Stomach (tissue), 9 donors: ENCODE measurements around the gene ILF2. TPM values are rescaled to one million over a fixed set of nuclear protein-coding genes. Genes with fewer than 3 reads are reported as not detected.

ENCODE experiments used
- DNase-seq, 2 donors: peaks; one replicate each; pipeline versions ENCODE4 v3.0.0 to v3.0.0-alpha.2; 2013 to 2019
- H3K27ac ChIP-seq, 5 donors: fragments of 200-600 bp in 4 of 5; sonication (generic) in 4 of 5; one replicate each; pipeline ENCODE4 v1.5.1; 2013 to 2019; ENCODE audit warnings: mild to moderate bottlenecking in 1 of 5, moderate library complexity in 1 of 5
- H3K27me3 ChIP-seq, 3 donors: fragments of 200-600 bp; sonication (generic); one replicate each; pipeline ENCODE4 v1.5.1; 2017 to 2019; ENCODE audit warnings: mixed run types in 1 of 3
- H3K36me3 ChIP-seq, 4 donors: fragments of 200-600 bp; sonication (generic); 1 replicate in 3 of 4; 2 replicates in 1 of 4; pipeline ENCODE4 v1.5.1; 2016 to 2019
- H3K4me1 ChIP-seq, 4 donors: fragments of 200-600 bp; sonication (generic); one replicate each; pipeline ENCODE4 v1.5.1; 2016 to 2019
- H3K4me3 ChIP-seq, 4 donors: fragments of 200-600 bp; sonication (generic) in 3 of 4; one replicate each; pipeline ENCODE4 v1.5.1; 2016 to 2019; ENCODE audit warnings: mild to moderate bottlenecking in 1 of 4
- H3K9me3 ChIP-seq, 4 donors: fragments of 200-600 bp; sonication (generic); one replicate each; pipeline ENCODE4 v1.5.1; 2016 to 2019
- CTCF ChIP-seq, 7 experiments: fragments of 450-650 bp in 4 of 7; fragments of 200-600 bp in 3 of 7; sonication (generic) in 3 of 7; IDR thresholded peaks; one replicate each; pipeline ENCODE4 v1.5.1; 2016 to 2019; ENCODE audit warnings: antibody characterized with exemption in 7 of 7, control low read depth in 2 of 7, mild to moderate bottlenecking in 1 of 7
- EP300 ChIP-seq: sonication (generic); formaldehyde crosslinking; IDR thresholded peaks from one replicate; pipeline ENCODE4 v1.6.1; 2017; ENCODE audit warnings: antibody characterized with exemption
- POLR2A ChIP-seq, 4 donors: fragments of 450-650 bp; IDR thresholded peaks; one replicate each; pipeline ENCODE4 v1.6.1; 2016; ENCODE audit warnings: antibody characterized with exemption in 4 of 4, control low read depth in 2 of 4, mild to moderate bottlenecking in 1 of 4, moderate library complexity in 1 of 4
- POLR2AphosphoS5 ChIP-seq, 3 donors: sonication (generic); formaldehyde crosslinking; IDR thresholded peaks; one replicate each; pipeline ENCODE4 v1.6.1; 2016; ENCODE audit warnings: antibody characterized with exemption in 3 of 3
- WGBS, 5 donors: extraction: QIAGEN DNeasy Blood & Tissue Kit in 3 of 5; methylation state at CpG; one replicate each; pipeline versions ENCODE4 v1.1.5 to v1.1.7; 2013 to 2018; 5-methylcytosine and 5-hydroxymethylcytosine counted together
- intact Hi-C: fragments of 100-400 bp; cut with DNase I; formaldehyde crosslinking; loops from one replicate; pipeline ENCODE4 v1.15.1; 2023; ENCODE audit warnings: low total_unique reads
- polyA plus RNA-seq, 3 donors: library from polyadenylated mRNA; stranded (reverse); fragments of 200-250 nt; gene quantifications; one replicate each; pipeline ENCODE4 v1.2.3, GENCODE V29; 2013
- total RNA-seq, 5 donors: library from RNA; depleted of rRNA; stranded (reverse); fragments of >200 nt; gene quantifications; one replicate each; pipeline versions ENCODE4 v1.1.0 to v1.2.3, GENCODE V29; 2014 to 2016
- donor health status: healthy with polysubstance abuse.
- donor health status: Bipolar disorder and iron deficiency.
- donor health status: healthy.

Gene ILF2
- total and polyA plus RNA-seq, 8 donors, result 17.1 to 138 (median 72.1) TPM

GRCh38 chr1:153626477-153626903, 44.3 kb downstream of the ILF2 start:
- no peak for TF ChIP-seq CTCF (IDR thresholded peaks at IDR 0.05)
- DNase-seq, result peak in 1 of 2 donors; percentile 7
- no peaks in the 10 kb centered on the region for H3K9me3 ChIP-seq
- peak overlapping the region; percentile 41 to 59 (median 51) for H3K4me3 ChIP-seq
- no peaks in the 10 kb centered on the region for H3K27me3 ChIP-seq
- peaks cover 21 to 62% (median 39%) of the 10 kb centered on the region in 4 donors for H3K4me1 ChIP-seq
- 46 to 68% (median 61%) methylated on average over 3 of the region's 3 CpGs for WGBS, 5 donors
- intact Hi-C loops, result no loop called here
- H3K27ac ChIP-seq, result peak overlapping the region; percentile 76 to 90 (median 88)
- peaks cover 0 to 24% (median 11%) of the 10 kb centered on the region in 4 donors for H3K36me3 ChIP-seq

GRCh38 chr1:153624965-153625611, 45.7 kb downstream of the ILF2 start:
- intact Hi-C loops, result no loop called here
- Histone ChIP-seq H3K9me3 (no peaks in the 10 kb centered on the region), H3K27ac (peak overlapping the region in 2 of 5 donors; percentile 87 to 90), H3K4me3 (peak overlapping the region in 1 of 4 donors; percentile 54), H3K4me1 (peaks cover 21 to 58% (median 39%) of the 10 kb centered on the region in 4 donors), H3K27me3 (no peaks in the 10 kb centered on the region), H3K36me3 (peaks cover 0 to 29% (median 13%) of the 10 kb centered on the region in 4 donors)
- DNase-seq, result no peak
- 81 to 95% (median 93%) methylated on average over 10 of the region's 10 CpGs for WGBS, 5 donors
- TF ChIP-seq CTCF (IDR thresholded peaks at IDR 0.05) (no peak), POLR2A (IDR thresholded peaks at IDR 0.05) (no peak), EP300 (no peak), POLR2AphosphoS5 (IDR thresholded peaks at IDR 0.05) (no peak)

- Histone ChIP-seq H3K27me3 (no peaks in the 10 kb centered on the region), H3K4me3 (no peak overlapping the region), H3K36me3 (peaks cover 0 to 41% (median 24%) of the 10 kb centered on the region in 4 donors), H3K4me1 (peaks cover 21 to 52% (median 36%) of the 10 kb centered on the region in 4 donors), H3K27ac (no peak overlapping the region), H3K9me3 (no peaks in the 10 kb centered on the region)
- intact Hi-C loops, result no loop called here
- TF ChIP-seq CTCF (IDR thresholded peaks at IDR 0.05) (no peak), POLR2A (IDR thresholded peaks at IDR 0.05) (no peak), POLR2AphosphoS5 (IDR thresholded peaks at IDR 0.05) (no peak), EP300 (no peak)
- no peak for DNase-seq
- 80 to 89% (median 86%) methylated on average over 7 of the region's 7 CpGs for WGBS, 5 donors
Observed at GRCh38 chr1:153623101-153623500, 47.7 kb downstream of the ILF2 start.

GRCh38 chr1:153619171-153619570, 51.6 kb downstream of the ILF2 start:
- no peak for DNase-seq
- WGBS, 5 donors, result 89 to 91% (median 90%) methylated on average over 6 of the region's 6 CpGs
- intact Hi-C loops, result no loop called here

More at GRCh38 chr1:153619171-153619570, 51.6 kb downstream of the ILF2 start:
- peaks cover 0 to 43% (median 19%) of the 10 kb centered on the region in 4 donors for H3K36me3 ChIP-seq
- no peaks in the 10 kb centered on the region for H3K27me3 ChIP-seq
- no peak overlapping the region for H3K4me3 ChIP-seq
- no peaks in the 10 kb centered on the region for H3K9me3 ChIP-seq
- H3K27ac ChIP-seq, result no peak overlapping the region
- TF ChIP-seq POLR2A (IDR thresholded peaks at IDR 0.05), result no peak
- TF ChIP-seq CTCF (IDR thresholded peaks at IDR 0.05), result no peak
- TF ChIP-seq EP300, result no peak
- TF ChIP-seq POLR2AphosphoS5 (IDR thresholded peaks at IDR 0.05), result no peak
- peaks cover 23 to 50% (median 37%) of the 10 kb centered on the region in 4 donors for H3K4me1 ChIP-seq
